ENCODE results near the gene FXYD5.
A peak's percentile ranks its signal among the peaks of the same experiment; 100 is the strongest.
"Not testable (repeated sequence)": the region's sequence is repeated elsewhere in the genome, so short reads cannot be mapped to it uniquely, and the experiment has no call there.

FXYD5 gene

DNA sequence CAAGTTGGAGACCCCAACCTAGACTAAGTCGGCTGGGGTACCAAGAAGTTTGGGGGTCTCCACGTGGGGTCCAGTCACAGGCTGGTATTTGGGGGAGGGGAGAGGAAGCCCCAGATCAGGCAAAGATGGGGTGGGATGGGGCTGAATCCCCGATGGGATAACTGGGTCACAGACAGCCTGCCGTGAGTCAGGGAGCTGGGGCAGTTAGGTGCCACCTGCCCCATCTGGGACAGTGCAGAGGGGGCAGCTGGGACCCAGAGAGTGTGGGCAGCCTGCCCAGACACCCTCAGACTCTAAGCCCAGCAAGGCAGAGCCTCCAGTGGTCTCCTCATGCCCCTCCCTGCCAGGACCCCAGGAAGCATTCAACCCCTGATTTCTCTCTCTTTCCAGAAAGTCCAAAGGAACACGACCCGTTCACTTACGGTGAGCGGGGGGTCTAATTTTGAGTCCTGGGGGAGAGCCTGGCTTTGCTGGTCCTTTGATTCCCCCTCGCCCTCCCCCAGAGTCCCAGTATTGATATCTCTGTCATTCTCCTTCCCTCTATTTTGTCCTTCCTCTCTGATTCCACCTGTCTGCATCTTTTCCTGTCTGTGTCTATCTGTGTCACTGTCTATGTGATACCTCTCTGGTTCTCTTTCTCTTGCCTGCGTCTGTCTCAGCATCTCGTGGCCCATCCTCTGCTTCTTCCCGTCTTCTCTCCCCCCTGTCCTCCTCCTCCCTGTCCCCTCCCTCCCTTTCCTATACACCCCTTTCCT lies 14.2 kb upstream of the FXYD5 start:
- no peak for DNase-seq

DNA sequence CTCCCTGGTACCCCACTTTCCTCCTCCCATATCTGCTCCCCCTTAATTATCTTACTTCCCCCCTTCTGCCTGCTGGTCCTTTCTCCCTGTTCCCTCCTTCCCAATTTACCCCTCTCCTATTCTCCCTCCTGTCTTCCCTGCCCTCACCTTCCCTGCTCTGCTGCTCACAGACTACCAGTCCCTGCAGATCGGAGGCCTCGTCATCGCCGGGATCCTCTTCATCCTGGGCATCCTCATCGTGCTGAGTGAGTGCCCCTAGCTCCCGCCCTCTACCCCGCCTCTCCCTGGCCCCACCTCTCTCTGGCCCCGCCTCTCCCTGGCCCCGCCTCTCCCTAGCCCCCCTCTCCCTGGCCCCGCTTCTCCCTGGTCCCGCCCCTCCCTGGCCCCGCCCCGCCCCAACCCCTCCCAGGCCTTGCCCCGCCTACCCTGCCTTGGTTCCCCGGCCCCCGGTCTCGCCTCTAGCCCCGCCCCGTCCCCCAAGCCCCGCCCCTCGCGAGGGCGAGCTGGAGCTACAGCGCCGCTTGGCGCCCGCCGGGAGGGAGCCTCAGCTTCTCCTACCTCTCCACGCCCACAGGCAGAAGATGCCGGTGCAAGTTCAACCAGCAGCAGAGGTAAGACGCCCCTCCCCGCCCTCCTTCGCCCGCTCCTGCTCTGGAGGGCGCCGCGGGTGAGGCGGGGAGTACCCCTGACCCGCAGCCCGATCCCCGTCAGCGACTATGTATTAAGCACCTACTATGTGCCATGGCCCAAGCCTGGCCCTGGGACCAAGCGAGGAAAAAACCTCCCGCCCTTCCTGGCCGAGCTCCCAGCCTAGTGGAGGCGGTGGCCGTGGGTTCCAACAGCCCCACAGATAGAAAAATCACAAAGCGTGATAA lies 13.3 kb upstream of the FXYD5 start:
- peak; percentile 91 for DNase-seq

DNA sequence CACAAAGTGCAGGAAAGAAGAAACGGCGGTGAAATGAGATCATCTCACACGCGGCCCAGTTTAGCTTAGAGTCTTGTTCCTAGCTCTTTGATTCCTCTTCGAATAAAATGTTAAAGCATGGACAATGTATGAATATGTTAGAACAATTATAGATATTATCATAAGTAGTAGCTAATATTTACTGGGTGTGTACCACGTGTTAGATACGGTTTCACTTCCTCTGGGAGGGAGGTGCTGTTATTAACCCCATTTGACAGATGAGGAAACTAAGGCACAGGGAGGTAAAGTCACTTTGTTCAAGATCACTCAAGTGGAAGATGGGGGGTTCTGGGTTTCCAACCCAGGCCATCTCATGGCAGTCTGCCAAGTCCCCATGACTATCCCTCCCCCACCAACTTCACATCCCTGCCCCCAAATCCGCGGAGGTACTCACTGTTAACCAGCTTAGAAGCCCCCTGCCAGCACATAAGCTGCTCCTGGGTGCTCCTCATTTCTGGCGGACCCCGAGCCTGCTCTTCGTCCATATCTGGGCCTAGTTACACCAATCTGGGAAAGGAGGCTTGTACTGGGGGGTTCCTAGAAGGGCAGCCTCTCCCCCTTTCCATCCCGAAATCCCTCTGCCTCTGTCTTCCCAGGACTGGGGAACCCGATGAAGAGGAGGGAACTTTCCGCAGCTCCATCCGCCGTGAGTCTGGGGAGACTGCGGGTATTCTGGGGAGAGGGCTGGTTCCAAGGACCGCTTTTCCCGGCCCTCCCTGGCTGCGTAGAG lies 12.5 kb upstream of the FXYD5 start:
- DNase-seq = peak; percentile 62

DNA sequence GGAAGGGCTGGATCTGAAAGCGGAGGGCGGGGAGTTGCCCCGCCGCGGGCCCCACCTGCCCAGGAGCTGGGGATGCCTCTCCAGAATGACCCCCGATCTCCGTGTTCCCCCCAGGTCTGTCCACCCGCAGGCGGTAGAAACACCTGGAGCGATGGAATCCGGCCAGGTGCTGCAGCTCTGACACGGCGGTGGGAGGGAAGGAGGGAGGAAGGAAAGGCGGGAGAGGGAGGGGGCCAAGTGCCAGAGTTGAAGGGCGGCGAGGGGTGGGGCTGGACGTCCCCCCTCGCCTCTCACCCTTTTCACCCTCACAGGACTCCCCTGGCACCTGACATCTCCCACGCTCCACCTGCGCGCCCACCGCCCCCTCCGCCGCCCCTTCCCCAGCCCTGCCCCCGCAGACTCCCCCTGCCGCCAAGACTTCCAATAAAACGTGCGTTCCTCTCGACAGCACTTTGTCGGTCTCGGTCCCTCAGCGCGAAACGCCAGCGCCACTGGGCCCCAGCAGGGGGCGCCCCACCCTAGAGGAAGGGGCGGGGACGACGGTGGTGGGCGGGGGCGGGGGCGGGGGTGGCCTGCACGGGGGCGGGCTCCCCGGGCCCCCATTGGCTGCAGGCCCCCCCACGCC lies 11.8 kb upstream of the FXYD5 start:
- DNase-seq = peak; percentile 49

DNA sequence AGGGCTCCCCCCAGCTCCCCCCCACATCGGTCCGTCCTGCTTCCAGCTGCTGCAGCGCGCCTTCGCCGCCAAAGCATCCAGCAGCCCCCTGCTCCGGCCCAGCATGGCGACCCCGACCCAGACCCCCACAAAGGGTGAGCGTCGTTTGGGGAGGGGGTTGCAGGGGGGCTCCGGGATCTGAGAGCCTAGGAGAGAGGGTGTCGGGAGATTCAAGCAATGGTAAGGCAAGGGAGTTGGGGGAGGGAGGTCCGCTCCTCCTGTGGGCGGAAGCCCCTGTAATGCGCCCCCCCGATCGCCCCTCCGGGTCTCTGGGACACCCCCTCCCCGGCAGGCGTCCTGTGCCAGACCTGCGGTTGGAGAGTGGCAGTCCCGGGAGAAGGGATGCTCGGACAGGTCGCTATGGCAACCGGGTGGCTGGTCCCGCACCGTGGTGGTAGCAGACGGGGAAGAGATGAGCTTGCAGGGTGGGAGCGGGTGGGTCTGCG lies 11.3 kb upstream of the FXYD5 start, which contains the start of gene FXYD7:
TSS of gene FXYD7 (plus strand) at position 25 of the 485 bp plus-strand sequence. CDS start at position 104, 79 bp downstream.
- no peak for DNase-seq

DNA sequence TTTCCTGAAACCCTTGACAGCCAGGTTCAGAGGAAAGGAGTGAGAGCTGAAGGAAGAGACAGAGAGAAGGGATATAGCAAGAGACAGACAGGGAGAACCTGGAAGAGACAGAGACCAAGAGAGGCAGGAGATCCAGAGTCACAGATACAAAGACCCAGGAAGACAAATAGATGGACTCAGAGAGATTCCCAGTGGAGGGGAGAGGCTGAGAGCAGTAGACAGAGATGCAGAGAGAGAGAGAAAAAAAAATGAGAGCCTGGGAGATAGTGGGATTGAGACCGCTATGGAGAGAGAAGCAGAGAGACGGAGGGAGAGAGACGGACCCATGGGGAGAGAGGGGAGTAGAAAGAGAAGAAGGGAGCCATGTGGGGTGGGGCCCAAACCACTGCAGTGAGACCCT lies 10.7 kb upstream of the FXYD5 start:
- DNase-seq = no peak

DNA sequence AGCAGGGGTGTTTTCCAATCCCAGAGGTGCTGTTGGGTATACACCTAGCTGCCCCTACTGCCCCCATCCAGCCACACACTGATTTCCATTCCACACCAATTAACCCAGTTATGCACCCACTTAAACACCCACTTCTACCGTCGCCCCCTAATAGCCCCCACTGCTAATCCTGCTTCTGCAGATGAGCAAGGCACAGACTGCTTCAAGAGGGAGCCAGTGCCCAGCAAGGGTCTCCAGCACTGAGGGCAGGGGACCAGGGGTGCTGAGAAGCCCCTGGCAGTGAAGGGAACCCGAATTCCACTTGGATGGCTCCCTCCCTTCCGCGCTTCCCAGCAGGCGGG lies 10.3 kb upstream of the FXYD5 start:
- no peak for DNase-seq

DNA sequence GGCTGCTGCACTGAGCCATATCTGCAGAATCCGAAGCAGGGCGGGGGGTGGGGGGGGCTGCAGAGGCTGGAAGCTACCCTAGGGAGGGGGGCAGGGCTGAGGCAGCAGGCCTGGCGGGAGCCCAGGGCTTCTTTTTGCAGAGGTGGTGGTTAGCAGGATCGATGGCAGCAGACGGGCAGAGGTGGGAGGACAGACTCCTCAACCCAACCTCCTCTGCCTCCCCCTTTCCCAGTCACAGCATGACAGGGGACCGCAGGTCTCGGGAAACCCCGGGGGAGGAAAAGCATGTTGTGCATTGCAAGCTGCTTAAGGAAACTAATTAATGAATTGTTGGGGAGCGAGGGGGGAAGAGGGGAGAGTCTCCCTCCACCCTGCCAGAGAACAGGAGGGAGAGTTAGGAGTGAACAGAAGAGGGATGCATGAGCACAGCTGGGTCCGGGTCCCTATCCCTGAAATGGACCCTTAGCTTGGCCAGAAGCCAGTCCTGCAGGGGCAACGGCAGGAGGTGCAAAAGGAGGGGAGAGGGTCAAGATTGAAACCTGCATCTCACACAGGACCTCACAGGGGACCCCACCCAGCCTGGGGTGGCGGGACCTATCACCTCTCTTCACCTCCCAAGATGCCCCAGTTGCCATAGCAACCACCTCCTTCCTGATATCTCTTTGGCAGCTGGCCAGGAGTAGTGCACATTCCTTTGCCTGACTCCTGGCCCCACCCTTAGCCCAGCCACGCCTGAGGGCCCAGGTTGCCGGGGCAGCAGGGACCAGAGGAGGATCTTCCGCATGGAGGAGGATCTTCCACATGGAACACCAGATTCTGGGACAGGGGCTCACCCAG lies 9.7 kb upstream of the FXYD5 start:
- DNase-seq = peak; percentile 72

DNA sequence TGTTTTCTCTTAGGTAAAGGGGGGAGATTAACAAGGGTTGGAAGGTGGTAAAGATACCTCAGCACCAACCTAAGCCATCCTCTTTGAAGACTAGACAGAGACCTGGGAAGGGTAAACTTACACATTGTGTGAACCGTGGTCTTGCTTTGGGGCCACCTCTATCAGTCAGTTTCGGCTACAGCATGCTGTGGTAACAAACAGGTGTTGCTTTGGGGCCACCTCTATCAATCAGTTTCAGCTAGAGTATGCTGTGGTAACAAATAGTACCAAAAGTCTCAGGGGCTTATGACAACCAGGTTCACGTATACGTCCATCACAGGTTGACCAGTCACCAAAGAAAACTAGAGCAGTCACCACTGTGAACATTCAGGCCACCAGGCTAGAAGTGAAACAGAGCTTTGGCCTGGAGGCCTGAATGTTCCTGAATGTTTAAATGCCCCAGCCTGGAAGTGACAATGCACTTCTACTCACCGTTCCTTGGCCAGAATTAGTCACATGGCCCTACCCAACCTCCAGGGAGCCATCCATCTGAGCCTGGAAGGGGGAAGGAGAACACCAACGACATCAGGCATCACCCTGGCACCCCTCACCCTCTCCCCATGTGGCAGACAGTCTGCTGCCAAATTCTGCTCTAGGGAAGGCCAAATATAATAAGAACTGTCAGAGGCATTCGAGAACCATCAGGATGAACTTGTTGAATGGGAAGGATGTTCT lies 7.6 kb upstream of the FXYD5 start:
- DNase-seq = no peak

DNA sequence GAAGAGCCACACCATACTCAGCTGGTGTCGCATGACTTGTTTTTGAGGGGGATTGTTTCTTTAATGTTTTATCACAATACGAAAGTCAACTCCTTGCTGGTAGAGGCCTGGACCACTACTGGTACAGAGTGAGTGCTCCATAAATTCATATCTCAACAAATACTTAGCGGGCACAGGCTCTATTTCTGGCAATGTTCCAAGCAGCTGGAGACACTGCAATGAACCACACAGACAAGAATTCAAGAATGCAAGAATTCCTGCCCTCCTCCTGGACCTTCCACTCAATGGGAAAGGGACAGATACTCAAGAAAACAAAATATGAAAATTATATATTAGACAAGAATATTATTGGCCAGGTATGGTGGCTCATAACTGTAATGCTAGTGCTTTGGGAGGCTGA lies 5.1 kb upstream of the FXYD5 start:
- no peak for DNase-seq

DNA sequence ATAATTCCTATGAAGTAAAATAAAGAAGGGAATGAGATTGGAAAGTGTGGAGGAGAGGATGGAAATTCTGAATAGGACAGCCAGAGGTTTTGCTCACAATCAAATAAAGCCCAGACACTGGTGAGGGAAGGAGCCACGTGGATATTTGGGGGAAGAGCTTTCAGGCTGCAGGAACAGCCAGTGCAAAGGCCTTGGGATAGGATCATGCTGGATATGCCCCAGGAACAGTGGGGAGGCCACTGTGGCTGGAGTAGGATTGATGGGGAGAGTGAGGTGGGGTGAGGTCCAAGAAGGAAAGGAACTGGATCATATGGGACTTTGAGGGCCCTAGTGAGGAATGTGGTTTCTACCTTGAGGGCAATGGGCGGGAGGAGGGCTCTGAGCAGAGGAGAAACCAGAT lies 4.1 kb upstream of the FXYD5 start:
- no peak for DNase-seq

DNA sequence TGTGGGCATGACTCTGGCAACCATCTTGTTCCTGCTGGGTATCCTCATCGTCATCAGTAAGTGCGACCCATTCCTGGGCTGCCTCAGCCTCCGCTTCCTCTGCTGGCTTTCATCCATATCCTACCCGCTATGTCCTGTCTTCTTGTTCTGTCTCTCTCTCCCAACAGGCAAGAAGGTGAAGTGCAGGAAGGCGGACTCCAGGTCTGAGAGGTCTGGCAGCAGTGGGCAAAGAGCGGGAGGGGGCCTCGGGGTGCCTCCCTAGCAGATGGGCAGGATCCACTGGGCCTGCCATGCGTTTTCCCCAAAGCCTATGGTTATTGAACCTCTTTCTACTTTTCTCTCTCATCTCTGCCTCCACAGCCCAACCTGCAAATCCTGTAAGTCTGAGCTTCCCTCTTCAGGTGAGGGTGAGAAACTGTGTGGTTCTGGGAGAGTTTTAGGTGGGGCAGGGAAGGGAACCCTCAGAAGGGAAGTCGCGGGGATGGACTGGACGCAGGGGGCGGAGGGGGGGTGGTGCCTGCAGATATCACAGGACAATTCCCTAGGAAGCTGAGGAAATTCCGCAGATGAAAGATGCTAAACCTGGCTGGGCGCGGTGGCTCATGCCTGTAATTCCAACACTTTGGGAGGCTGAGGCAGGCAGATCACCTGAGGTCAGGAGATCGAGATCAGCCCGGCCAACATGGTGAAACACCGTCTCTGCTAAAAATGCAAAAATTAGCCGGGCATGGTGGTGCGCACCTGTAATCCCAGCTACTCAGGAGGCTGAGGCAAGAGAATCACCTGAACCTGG lies 3.1 kb upstream of the FXYD5 start:
- DNase-seq = no peak

DNA sequence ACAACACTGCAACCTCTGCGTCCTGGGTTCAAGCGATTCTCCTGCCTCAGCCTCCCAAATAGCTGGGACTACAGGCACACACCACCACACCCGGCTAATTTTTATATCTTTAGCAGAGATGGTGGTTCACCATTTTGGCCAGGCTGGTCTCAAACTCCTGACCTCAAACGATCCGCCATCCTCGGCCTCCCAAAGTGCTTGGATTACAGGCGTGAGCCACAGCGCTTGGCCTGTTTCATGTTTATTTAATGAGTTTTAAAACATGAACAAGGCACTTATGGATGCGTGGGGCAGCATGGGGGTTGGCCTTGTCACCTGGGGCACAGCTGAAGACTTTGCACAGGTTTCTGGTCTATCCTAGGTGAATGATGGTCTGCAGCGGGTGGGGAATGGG lies 1.4 kb upstream of the FXYD5 start:
- DNase-seq = not testable (repeated sequence)

DNA sequence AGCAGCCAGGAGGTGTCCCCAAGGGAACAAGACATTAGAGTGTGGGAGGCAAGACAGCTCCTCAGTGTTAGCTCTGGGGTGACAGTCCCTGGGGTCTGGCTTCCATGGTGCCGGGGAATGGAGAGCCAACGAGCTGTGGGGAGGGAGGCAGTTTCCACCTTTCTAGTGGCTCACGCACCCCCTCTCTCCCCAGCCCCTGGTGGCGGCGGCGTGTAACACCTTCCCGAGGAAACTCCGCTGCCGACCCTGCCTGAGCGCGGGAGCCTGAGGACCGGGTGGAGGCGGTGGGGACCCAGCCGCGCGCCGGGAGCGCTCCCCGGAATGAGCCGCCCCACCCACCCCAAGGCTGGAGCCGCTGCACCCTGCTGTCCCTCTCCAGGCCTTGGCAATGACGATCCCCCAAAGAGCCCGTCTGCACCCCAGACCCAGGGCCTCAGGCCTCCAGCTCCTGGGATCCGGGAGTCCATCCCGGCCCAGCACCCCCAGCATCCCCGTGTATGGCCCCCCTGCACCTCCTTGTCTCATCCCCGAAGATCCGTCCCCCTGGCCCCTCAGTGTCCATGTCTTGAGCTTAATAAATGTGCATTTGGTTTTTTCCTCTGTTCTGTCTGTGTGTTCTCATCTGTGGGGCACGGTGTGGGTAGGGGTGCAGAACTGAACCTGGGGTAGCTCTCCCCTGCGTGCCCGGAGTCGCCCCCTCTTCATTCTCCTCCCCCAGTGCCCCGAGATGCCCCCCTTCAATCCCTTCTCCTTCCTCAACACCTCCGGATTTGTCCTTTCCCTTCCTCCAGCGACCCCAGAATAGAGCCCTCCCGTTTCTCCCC lies 622 bp upstream of the FXYD5 start:
- DNase-seq = peak; percentile 58

DNA sequence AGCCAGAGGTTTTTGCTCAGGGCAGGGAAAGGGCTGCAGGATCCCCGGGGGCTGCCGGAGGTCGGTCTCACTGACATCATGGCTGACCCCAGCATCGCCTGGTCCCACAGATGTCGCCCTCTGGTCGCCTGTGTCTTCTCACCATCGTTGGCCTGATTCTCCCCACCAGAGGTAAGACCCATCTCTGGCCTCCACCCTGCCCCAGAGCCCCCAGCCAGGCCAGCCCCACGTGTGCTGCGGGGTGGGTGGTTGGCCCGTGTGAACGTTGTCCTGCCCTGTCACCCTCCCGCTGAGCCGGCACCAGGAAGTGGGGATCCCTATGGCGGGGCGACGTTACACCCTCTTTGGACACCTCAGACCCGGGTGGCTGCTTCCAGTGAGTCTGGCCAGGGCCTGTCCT lies 906 bp downstream of the FXYD5 start:
- DNase-seq = no peak

DNA sequence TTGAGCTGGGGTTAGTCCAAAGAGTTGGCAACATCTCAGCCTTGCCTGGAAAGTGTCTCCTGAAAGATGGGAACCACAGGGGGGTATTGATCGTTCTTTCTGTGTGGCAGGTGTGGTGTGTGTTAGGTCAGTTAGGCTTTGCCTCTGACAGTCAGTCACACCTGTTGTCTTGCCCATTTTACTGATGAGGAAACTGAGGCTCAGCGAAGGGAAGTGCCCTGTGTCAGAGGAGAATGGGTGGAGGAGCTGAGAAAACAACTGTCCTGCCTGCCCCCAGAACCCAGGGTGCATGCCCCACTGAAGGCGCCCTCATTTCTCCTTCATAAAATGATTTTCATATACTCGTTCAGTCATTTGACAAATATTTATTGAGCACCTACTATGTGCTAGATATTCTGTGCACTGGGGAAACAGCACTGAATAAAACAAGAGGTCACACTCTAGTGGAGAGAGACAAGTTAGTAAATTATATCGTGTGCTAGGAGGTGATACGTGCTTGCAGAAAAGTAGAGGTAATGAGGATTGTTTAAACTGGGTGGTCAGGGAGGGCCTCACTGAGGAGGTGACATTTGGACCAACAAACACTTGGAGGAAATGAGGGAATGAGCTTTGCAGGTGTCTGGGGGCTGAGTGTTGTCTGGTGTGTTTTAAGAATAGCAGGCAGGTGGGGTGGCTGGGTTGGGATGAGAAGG lies 1.6 kb downstream of the FXYD5 start:
- DNase-seq = no peak

DNA sequence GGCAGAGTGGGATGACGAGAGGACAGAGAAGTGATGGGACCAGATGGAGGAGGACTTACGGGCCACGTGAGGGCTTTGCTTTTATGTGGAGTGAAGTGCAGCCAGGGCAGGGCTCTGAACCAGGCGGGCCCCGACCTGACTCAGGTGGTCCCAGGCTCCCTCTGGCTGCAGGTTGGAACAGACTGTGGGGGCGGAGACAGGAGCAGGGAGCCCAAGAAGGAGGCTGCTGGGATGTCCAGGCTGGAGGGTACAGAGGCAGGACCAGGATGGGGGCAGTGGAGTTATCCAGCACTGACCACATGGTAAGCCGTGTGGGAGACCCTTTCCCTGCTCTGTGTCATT lies 2.1 kb downstream of the FXYD5 start:
- no peak for DNase-seq

DNA sequence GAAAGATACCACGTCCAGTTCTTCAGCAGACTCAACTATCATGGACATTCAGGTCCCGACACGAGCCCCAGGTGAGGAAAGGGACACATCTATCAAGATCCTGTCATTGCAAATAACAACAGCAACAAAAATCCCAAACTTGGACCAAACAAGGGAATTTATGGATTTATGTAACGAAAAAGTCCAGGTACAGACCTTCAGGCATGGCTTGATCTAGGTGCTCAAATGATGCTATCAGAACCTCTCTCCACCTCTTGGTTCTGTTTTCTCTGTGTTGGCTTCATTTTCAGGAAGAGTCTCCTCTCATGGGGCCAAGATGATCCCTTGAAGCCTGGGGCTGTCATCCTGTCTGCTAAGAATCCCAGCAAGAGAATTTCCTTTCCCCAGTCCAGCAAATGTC lies 2.9 kb downstream of the FXYD5 start:
- no peak for DNase-seq

DNA sequence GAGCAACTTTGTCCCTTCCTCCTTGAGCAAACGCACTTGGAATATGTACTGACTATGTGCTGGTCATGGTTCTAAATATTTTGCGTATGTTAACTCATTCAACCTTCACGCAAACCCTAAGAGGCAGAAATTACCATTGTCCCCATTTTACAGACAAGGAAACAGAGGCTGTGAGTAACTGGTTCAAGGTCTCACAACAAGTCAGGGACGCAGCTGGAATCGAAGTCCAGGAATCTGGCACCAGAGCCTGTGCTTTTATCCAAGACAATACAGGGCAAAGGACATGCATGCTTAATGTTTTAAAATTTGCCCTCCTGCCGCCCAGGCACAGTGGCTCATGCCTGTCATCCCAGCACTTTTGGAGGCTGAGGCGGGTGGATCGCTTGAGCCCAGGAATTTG lies 5.1 kb downstream of the FXYD5 start:
- DNase-seq = no peak

Measured in hematopoietic multipotent progenitor cell treated with erythropoietin and hydrocortisone succinate and interleukin-3 and kit ligand, for 8 days (in vitro differentiated cells).